ENCODE measurements around the gene GGT1. TPM values are rescaled to one million over a fixed set of nuclear protein-coding genes. Genes with fewer than 3 reads are reported as not detected.
A peak's percentile ranks its signal among the peaks of the same experiment; 100 is the strongest.
"Not testable (repeated sequence)": the region's sequence is repeated elsewhere in the genome, so short reads cannot be mapped to it uniquely, and the experiment has no call there.

The GGT1 gene
- 11.4 TPM for polyA plus RNA-seq (2013)

GRCh38 chr22:24602847-24603769 lies at the start of gene GGT1:
Gene GGT1, plus strand, starts transcription at chr22:24603193. Its CDS starts 7,889 bp downstream, at chr22:24611082.
- 74% methylated on average over 14 of the region's 22 CpGs for WGBS (ENCODE audit: insufficient coverage)
- peak within 1 kb of the TSS in 2 of 7 experiments; percentile 35 to 37 for H3K4me3 ChIP-seq (ENCODE audit: control insufficient read depth in 1 of 7, extremely low read depth in 1 of 7, insufficient read depth in 4 of 7, low read depth in 2 of 7, low read length in 6 of 7)

GRCh38 chr22:24553597-24554312 lies 49.2 kb upstream of the GGT1 start:
- peak overlapping the region; percentile 80 to 92 for H3K27ac ChIP-seq (ENCODE audit: insufficient read depth in 1 of 2, low read depth in 1 of 2, low read length in 2 of 2, poor library complexity in 1 of 2, severe bottlenecking in 2 of 2)
- 87% methylated on average over 8 of the region's 12 CpGs for WGBS (ENCODE audit: insufficient coverage)
- no peaks in the 10 kb centered on the region for H3K27me3 ChIP-seq (replicated peaks in 2 of 5; ENCODE audit: control insufficient read depth in 4 of 5, insufficient read depth in 5 of 5, low read length in 4 of 5)
- H3K4me1 ChIP-seq (ENCODE audit: control extremely low read depth in 1 of 4, control insufficient read depth in 4 of 4, insufficient read depth in 4 of 4, low read length in 3 of 4): peaks cover 26 to 63% (median 48%) of the 10 kb centered on the region in 4 experiments
- ChIA-PET CTCF (interaction anchor here (0.8 to 2.3 kb wide), 6 partner anchors 9 to 28 kb away, joined by 3 to 8 read pairs (median 3); no protein-coding TSS in a partner anchor), POLR2A (interaction anchor here (0.8 to 1.4 kb wide), 2 partner anchors 11 to 12 kb away, joined by 3 to 6 read pairs; no protein-coding TSS in a partner anchor)
- H3K4me3 ChIP-seq (ENCODE audit: control insufficient read depth in 1 of 7, extremely low read depth in 1 of 7, insufficient read depth in 4 of 7, low read depth in 2 of 7, low read length in 6 of 7): peak overlapping the region; percentile 85 to 94 (median 90)
- DNase-seq: peak in 1 of 3 donors; percentile 32
- no peaks in the 10 kb centered on the region for H3K9me3 ChIP-seq (ENCODE audit: control extremely low read depth in 1 of 5, control insufficient read depth in 4 of 5, insufficient read depth in 2 of 5, low read depth in 1 of 5, low read length in 4 of 5)
- peaks cover 6 to 32% (median 17%) of the 10 kb centered on the region in 4 experiments for H3K36me3 ChIP-seq (ENCODE audit: control insufficient read depth in 4 of 4, insufficient read depth in 4 of 4, low read length in 3 of 4)

More at GRCh38 chr22:24602847-24603769, at the start of gene GGT1:
- H3K36me3 ChIP-seq (ENCODE audit: control insufficient read depth in 4 of 4, insufficient read depth in 4 of 4, low read length in 3 of 4); H3K27ac ChIP-seq (ENCODE audit: insufficient read depth in 1 of 2, low read depth in 1 of 2, low read length in 2 of 2, poor library complexity in 1 of 2, severe bottlenecking in 2 of 2); POLR2A ChIA-PET; CTCF ChIA-PET; H3K9me3 ChIP-seq (ENCODE audit: control extremely low read depth in 1 of 5, control insufficient read depth in 4 of 5, insufficient read depth in 2 of 5, low read depth in 1 of 5, low read length in 4 of 5); H3K27me3 ChIP-seq (replicated peaks in 2 of 5; ENCODE audit: control insufficient read depth in 4 of 5, insufficient read depth in 5 of 5, low read length in 4 of 5): not testable (repeated sequence)
- peaks cover 0 to 52% (median 30%) of the 10 kb centered on the region in 4 experiments for H3K4me1 ChIP-seq (ENCODE audit: control extremely low read depth in 1 of 4, control insufficient read depth in 4 of 4, insufficient read depth in 4 of 4, low read length in 3 of 4)
- peak in 1 of 3 donors; percentile 24 for DNase-seq

- ChIA-PET POLR2A (interaction anchor here (0.8 to 1.4 kb wide), 2 partner anchors 10 to 13 kb away, joined by 3 to 6 read pairs; no protein-coding TSS in a partner anchor), CTCF (interaction anchor here (1.1 to 2.3 kb wide), 3 partner anchors 9 to 13 kb away, joined by 3 to 8 read pairs (median 3); no protein-coding TSS in a partner anchor)
- Histone ChIP-seq H3K27me3 (replicated peaks in 2 of 5; ENCODE audit: control insufficient read depth in 4 of 5, insufficient read depth in 5 of 5, low read length in 4 of 5) (no peaks in the 10 kb centered on the region), H3K4me1 (ENCODE audit: control extremely low read depth in 1 of 4, control insufficient read depth in 4 of 4, insufficient read depth in 4 of 4, low read length in 3 of 4) (peaks cover 26 to 63% (median 48%) of the 10 kb centered on the region in 4 experiments), H3K4me3 (ENCODE audit: control insufficient read depth in 1 of 7, extremely low read depth in 1 of 7, insufficient read depth in 4 of 7, low read depth in 2 of 7, low read length in 6 of 7) (peak within 1 kb of the TSS; percentile 85 to 94 (median 92)), H3K27ac (ENCODE audit: insufficient read depth in 1 of 2, low read depth in 1 of 2, low read length in 2 of 2, poor library complexity in 1 of 2, severe bottlenecking in 2 of 2) (peak within 1 kb of the TSS; percentile 82 to 93), H3K9me3 (ENCODE audit: control extremely low read depth in 1 of 5, control insufficient read depth in 4 of 5, insufficient read depth in 2 of 5, low read depth in 1 of 5, low read length in 4 of 5) (no peaks in the 10 kb centered on the region), H3K36me3 (ENCODE audit: control insufficient read depth in 4 of 4, insufficient read depth in 4 of 4, low read length in 3 of 4) (peaks cover 8 to 33% (median 23%) of the 10 kb centered on the region in 4 experiments)
- under 1% methylated on average over 57 of the region's 64 CpGs for WGBS (ENCODE audit: insufficient coverage)
- peak in 2 of 3 donors; percentile 46 to 50 for DNase-seq
Measured at GRCh38 chr22:24554313-24555164, 48.5 kb upstream of the GGT1 start, which contains the start of gene GUCD1. Gene GUCD1, minus strand, starts transcription at chr22:24555138. Its CDS starts 147 bp downstream, at chr22:24554991.

DNA sequence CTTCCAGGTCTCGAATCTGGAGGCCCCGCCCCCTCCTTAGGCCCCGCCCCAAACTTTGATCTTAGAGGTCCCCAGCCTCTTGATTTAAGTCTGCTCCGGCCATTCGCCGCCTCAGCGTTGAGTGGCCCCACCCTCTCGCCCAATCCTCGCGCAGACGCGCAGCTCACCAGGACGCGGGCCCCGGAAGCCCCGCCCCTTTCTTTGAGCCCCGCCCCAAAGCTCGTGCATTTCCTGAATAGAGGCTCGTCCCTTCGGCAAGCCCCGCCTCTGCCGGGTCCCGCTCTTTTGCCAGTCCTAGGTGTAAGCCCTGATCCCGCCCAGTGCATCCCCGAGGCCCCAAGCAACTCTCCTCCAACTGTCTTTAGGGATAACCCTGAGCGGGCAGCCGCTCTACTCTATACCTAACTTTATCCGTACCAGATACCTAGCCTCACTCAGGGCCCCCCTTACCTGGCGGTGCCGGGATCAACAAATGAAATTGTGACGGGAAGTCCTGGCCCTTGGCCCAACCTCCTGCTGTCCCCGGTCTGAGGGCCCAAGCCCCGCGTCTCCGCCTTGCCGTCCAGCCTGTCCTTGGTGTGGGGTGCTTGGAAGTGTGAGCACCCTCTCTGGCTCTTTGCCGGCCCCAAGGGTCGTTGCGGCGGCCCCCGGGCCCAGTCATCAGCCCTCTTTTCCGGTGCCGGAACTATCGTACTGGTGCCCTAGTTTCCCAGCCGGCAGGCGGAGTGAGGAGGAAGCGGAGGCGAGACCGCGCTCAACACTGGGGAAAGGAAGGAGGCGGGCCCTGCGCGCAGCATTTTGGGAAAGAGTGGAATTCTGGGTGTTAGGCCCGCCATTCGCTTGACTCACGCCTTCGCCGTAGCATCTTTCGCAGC lies 47.6 kb upstream of the GGT1 start, which contains the start of gene SNRPD3:
Gene SNRPD3 (plus strand): TSS at position 835 of the 875 bp plus-strand sequence. CDS start 1,676 bp downstream, outside the sequence.
- Histone ChIP-seq H3K27me3 (replicated peaks in 2 of 5; ENCODE audit: control insufficient read depth in 4 of 5, insufficient read depth in 5 of 5, low read length in 4 of 5) (no peaks in the 10 kb centered on the region), H3K27ac (ENCODE audit: insufficient read depth in 1 of 2, low read depth in 1 of 2, low read length in 2 of 2, poor library complexity in 1 of 2, severe bottlenecking in 2 of 2) (peak within 1 kb of the TSS; percentile 82 to 93), H3K36me3 (ENCODE audit: control insufficient read depth in 4 of 4, insufficient read depth in 4 of 4, low read length in 3 of 4) (peaks cover 11 to 30% (median 20%) of the 10 kb centered on the region in 4 experiments), H3K4me3 (ENCODE audit: control insufficient read depth in 1 of 7, extremely low read depth in 1 of 7, insufficient read depth in 4 of 7, low read depth in 2 of 7, low read length in 6 of 7) (peak within 1 kb of the TSS; percentile 85 to 94 (median 92)), H3K9me3 (ENCODE audit: control extremely low read depth in 1 of 5, control insufficient read depth in 4 of 5, insufficient read depth in 2 of 5, low read depth in 1 of 5, low read length in 4 of 5) (no peaks in the 10 kb centered on the region), H3K4me1 (ENCODE audit: control extremely low read depth in 1 of 4, control insufficient read depth in 4 of 4, insufficient read depth in 4 of 4, low read length in 3 of 4) (peaks cover 24 to 57% (median 44%) of the 10 kb centered on the region in 4 experiments)
- ChIA-PET POLR2A (interaction anchor here (0.6 to 1.4 kb wide), 2 partner anchors 14 to 156 kb away, joined by 3 to 6 read pairs; no protein-coding TSS in a partner anchor), CTCF (no interaction called here)
- under 1% methylated on average over 55 of the region's 59 CpGs for WGBS (ENCODE audit: insufficient coverage)
- peak; percentile 98 to 99 (median 99) for DNase-seq

DNA sequence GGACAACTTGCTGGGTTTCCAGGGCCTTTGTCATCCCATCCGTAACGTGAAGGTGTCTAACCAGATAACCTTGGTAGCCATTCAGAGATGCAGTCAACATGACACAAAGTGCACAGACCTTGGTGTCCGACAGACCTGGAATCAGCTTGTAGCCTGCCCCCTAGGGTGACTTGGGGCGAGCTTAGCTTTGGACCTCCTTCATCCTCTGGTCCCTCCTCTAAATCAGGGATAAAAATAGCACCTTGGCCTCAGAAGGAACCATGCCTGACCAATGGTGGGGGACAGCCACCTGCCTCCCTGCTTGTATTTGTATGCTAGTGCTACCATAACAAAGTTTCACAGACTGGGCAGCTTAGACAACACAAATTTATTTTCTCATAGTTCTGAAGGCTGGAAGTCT lies 43.5 kb upstream of the GGT1 start:
- CTCF ChIA-PET: no interaction called here
- no peak overlapping the region for H3K27ac ChIP-seq (ENCODE audit: insufficient read depth in 1 of 2, low read depth in 1 of 2, low read length in 2 of 2, poor library complexity in 1 of 2, severe bottlenecking in 2 of 2)
- H3K9me3 ChIP-seq (ENCODE audit: control extremely low read depth in 1 of 5, control insufficient read depth in 4 of 5, insufficient read depth in 2 of 5, low read depth in 1 of 5, low read length in 4 of 5): no peaks in the 10 kb centered on the region
- POLR2A ChIA-PET: no interaction called here
- no peak overlapping the region for H3K4me3 ChIP-seq (ENCODE audit: control insufficient read depth in 1 of 7, extremely low read depth in 1 of 7, insufficient read depth in 4 of 7, low read depth in 2 of 7, low read length in 6 of 7)
- WGBS (ENCODE audit: insufficient coverage): 95% methylated on average over 4 of the region's 4 CpGs
- peaks cover 12 to 23% (median 15%) of the 10 kb centered on the region in 4 experiments for H3K4me1 ChIP-seq (ENCODE audit: control extremely low read depth in 1 of 4, control insufficient read depth in 4 of 4, insufficient read depth in 4 of 4, low read length in 3 of 4)
- DNase-seq: no peak
- H3K27me3 ChIP-seq (replicated peaks in 2 of 5; ENCODE audit: control insufficient read depth in 4 of 5, insufficient read depth in 5 of 5, low read length in 4 of 5): no peaks in the 10 kb centered on the region
- peaks cover 23 to 53% (median 39%) of the 10 kb centered on the region in 4 experiments for H3K36me3 ChIP-seq (ENCODE audit: control insufficient read depth in 4 of 4, insufficient read depth in 4 of 4, low read length in 3 of 4)

All from common myeloid progenitor, CD34-positive (primary cell).